LNCaP clone FGC (cell line): ENCODE data around the gene KDM4B.

ENCODE experiments used
- DNase-seq: peaks from one replicate; pipeline ENCODE4 v3.0.0-alpha.2; 2011; ENCODE audit warnings: low read depth
- H3K4me3 ChIP-seq: 2 replicates; pipeline ENCODE4 v1.5.1; 2011; ENCODE audit warnings: mild to moderate bottlenecking, low read depth, low read length, control low read depth
- TF ChIP-seq, protein P1 (sequence below): IDR thresholded peaks from 2 replicates; pipeline ENCODE4 v1.5.1; 2012; ENCODE audit warnings: mild to moderate bottlenecking; ENCODE audit not compliant: control insufficient read depth, insufficient read depth; ENCODE audit errors: extremely low read depth

KDM4B gene

DNA sequence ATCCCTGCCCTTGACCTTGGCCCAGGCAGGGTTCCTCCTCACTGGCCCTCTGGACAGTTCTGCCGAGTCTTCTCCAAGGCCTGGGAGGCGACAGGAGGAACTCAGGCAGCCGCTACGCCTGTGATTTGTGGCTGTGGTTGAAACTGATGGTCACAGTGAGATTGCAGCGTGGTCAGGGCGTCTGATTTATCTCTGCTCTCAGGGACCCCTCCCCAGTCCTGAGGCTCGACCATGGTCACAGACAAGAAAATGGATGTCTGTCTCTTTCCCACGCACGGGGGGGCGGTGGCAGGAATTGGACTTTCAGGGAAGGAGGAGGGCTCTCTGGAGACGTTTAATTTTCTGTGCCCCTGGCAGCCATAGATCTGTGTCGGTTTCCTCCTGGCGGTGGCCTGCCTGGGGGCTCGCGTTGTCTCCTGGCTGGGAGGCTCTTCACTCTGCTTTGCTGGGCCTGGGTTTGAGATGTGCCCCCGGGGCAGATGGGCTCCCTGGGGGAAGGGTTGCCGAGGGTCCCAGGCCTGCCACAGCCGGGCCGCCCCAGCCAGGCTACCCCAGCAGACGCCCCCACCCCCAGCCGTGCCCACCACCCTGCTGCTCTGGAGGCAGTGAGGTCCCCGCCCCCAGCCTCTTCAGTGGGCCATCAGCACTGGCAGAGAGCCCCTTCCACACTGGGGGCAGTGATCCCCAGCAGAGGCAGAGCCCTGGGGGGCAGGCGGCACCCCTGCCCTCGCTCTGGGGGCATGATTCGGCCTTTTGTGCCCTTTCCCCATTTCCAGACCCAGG lies 167.4 kb downstream of the KDM4B start:
- no peak for DNase-seq
- TF ChIP-seq, protein P1, sequence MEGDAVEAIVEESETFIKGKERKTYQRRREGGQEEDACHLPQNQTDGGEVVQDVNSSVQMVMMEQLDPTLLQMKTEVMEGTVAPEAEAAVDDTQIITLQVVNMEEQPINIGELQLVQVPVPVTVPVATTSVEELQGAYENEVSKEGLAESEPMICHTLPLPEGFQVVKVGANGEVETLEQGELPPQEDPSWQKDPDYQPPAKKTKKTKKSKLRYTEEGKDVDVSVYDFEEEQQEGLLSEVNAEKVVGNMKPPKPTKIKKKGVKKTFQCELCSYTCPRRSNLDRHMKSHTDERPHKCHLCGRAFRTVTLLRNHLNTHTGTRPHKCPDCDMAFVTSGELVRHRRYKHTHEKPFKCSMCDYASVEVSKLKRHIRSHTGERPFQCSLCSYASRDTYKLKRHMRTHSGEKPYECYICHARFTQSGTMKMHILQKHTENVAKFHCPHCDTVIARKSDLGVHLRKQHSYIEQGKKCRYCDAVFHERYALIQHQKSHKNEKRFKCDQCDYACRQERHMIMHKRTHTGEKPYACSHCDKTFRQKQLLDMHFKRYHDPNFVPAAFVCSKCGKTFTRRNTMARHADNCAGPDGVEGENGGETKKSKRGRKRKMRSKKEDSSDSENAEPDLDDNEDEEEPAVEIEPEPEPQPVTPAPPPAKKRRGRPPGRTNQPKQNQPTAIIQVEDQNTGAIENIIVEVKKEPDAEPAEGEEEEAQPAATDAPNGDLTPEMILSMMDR: no peak
- H3K4me3 ChIP-seq: no peak overlapping the region

DNA sequence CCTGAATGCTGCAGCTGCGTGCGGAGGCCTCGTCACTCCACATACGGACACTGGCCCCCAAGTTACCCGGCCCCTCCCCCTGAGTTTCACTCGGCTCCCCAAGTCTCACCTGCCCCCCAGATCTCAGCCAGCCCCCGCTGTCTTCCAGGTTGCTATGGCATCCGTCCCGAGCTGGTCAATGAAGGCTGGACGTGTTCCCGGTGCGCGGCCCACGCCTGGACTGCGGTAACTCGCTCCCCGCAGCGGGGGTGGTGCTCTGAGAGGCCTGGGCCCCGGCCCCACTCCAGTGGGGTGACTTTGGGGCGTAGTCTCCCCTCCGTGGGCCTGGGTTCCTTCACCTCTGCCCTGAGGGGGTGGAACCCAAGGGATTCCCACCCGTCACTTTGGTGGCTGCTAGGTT lies 168.2 kb downstream of the KDM4B start:
- DNase-seq: no peak
- H3K4me3 ChIP-seq: no peak overlapping the region
- TF ChIP-seq, protein P1: no peak

DNA sequence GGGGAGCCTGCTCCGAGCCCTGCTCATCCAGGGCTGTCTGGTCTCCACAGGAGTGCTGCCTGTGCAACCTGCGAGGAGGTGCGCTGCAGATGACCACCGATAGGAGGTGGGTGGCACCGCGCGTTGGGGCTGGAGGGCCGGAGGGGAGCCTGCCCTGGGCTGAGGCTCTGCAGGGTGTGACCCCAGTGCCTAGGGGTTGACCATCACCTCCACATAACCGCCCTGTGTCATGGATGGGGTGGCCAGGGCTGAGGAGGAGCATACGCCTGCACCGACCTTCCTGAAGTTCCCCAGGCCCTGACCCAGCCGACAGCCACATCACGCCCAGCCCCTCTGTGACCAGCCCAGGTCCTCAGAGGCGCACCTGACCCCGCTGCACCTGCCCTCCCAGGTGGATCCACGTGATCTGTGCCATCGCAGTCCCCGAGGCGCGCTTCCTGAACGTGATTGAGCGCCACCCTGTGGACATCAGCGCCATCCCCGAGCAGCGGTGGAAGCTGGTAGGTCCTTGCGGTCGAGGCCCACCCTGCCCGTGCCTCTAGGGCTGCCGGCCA lies 168.7 kb downstream of the KDM4B start:
- DNase-seq: no peak
- no peak overlapping the region for H3K4me3 ChIP-seq
- TF ChIP-seq, protein P1: peak; percentile 33; the same call in 1 of the 2 replicates

DNA sequence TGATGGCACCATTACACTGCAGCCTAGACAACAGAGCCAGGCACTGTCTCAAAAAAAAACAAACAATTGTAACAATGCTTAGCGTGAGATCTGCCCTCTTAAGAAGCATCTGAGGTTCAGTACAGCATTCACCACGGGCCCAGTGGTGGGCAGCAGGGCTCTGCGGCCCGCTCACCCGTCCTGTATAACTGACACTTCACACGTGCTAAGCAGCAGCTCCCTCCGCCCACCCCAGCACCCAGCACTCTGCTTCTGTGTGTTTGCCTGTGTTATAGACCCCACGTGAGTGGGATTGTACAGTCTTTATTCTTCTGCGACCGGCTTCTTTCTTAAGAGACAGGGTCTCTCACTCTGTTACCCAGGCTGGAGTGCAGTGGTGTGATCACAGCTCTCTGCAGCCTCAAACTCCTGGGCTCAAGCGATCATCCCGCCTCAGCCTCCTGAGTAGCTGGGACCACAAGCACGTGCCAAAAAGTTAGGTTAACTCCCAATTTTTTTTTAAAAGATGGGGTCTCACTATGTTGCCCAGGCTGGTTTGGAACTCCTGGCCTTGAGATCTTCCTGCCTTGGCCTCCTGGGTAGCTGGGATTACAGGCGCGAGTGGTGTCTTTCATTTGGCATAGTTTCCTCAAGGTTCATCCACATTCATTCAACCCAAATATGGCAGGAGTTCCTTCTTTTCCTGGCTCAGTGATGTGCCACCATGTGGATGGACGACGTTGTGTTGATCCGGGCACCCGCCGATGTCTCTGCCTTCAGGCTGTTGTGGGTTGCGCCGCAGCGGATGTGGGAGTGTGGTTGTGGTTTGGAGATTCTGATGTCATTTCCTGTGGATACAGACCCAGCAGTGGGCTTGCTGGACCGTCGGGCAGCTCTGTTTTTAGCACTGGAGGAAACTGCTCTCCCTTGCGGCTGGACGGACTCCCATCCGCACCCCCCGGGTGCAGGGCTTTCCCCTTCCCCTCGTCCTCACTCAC lies 170.0 kb downstream of the KDM4B start:
- no peak overlapping the region for H3K4me3 ChIP-seq
- DNase-seq: no peak
- TF ChIP-seq, protein P1: no peak

DNA sequence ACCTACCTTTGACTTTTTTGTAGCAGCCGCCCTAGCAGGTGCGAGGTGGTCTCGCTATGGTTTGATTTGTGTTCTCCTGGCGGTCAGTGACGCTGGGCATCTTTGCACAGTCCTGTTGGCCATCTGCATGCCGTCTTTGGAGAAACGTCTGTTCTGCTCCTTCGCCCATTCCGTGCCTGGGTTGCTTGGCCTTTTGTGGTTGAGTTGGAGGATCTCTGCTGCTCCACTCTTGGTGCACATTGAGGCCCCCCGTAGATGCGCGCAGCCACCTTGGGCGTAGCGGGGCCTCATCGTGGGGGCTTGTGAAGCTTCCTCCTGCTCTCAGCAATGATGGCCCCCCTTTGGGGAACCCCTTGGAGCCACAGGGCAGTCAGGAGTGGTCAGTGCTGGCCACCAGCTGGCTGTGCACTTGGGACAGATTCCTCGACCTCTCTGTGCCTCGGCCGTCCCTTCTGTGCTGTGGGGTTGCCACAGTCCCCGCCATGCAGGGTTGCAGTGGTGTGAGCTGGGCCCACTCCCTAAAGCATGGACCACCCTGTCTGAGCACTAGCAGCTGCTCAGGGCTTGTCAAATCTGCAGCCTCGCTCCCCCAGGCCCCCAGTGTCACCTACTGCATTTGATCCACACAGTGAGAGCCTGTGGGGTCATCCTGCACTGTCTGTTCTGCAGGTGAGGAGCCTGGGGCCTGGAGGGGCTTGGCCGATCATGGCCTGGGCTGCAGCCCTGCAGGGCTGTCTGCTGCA lies 170.8 kb downstream of the KDM4B start:
- no peak overlapping the region for H3K4me3 ChIP-seq
- TF ChIP-seq, protein P1: no peak
- no peak for DNase-seq

DNA sequence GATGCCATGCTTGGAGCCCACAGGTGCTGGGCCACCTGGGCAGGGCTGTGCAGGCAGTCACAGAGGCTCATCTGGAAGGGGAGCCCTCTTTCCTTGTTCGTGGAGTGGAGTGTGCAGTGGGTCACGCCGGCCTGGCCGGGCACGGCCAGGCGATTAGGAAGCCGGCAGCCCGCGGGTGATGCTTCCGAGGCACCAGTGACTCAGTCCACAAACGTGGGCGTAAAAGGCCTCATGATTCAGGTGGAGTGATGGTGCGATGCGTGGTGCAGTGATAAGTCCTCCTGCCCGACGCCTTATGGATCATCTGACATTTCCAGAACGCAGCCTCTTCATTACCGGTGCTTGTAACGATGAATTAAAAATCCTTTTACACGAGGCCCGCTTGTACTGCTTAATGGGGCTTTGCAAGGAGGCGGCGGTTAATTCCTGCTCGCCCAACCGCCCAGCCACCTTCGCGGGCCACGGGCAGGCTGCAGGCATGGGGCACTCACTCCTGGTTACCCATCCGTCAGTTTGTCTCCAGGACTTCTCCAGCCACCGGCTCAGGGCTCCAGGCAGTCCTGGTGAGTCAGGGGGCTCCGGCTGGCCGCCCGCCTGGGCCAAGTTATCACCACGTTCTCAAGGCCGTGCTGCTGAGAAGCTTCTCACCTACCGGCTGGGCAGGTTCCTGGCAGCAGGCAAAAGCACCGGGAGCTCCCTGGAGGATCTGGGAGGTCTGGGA lies 172.4 kb downstream of the KDM4B start:
- no peak for DNase-seq

More for the DNA sequence above, 172.4 kb downstream of the KDM4B start:
- no peak overlapping the region for H3K4me3 ChIP-seq
- TF ChIP-seq, protein P1: no peak
